H1 (cell line): ENCODE measurements around the gene SCNN1A. TPM values are rescaled to one million over a fixed set of nuclear protein-coding genes. Genes with fewer than 3 reads are reported as not detected.

Source experiments
- CTCF ChIA-PET: fragments of 300-600 bp; sonication (Branson Sonifier 250); formaldehyde crosslinking; loops from one replicate; lab custom pipeline; 2021; ENCODE audit not compliant: partially characterized antibody; lab: Charles Lee
- POLR2A ChIA-PET: fragments of 300-600 bp; sonication (Branson Sonifier 250); formaldehyde crosslinking; loops from one replicate; lab custom pipeline; 2021; ENCODE audit warnings: inconsistent platforms; ENCODE audit not compliant: partially characterized antibody; lab: Charles Lee
- DNase-seq, 2 experiments: peaks; one replicate each; pipeline versions ENCODE4 v3.0.0 to v3.0.0-alpha.2; 2010 to 2022; ENCODE audit warnings: low spot score in 2 of 2, low read depth in 1 of 2, mixed read lengths in 1 of 2
- FAIRE-seq: peaks from 2 replicates; lab custom pipeline; 2011; peaks lifted over from hg19 to GRCh38; lab: Jason Lieb, UNC
- H2AFZ ChIP-seq: 2 replicates; pipeline ENCODE4 v1.8.1; 2012; ENCODE audit warnings: low read length, inconsistent platforms
- H2AK5ac ChIP-seq: 2 replicates; pipeline ENCODE4 v1.6.1; 2013; ENCODE audit warnings: low read depth, low read length
- H2BK120ac ChIP-seq: replicated peaks from 2 replicates; pipeline ENCODE3; 2013; ENCODE audit warnings: low read depth, low read length, inconsistent platforms
- H2BK12ac ChIP-seq: 2 replicates; pipeline ENCODE4 v1.6.1; 2013; ENCODE audit warnings: low read depth, low read length
- H2BK15ac ChIP-seq: 2 replicates; pipeline ENCODE4 v1.6.1; 2013; ENCODE audit warnings: low read length
- H2BK20ac ChIP-seq: 2 replicates; pipeline ENCODE4 v1.6.1; 2013; ENCODE audit warnings: low read length
- H2BK5ac ChIP-seq: 2 replicates; pipeline ENCODE4 v1.6.1; 2013; ENCODE audit warnings: low read depth, low read length
- H3K14ac ChIP-seq: 2 replicates; pipeline ENCODE4 v1.6.1; 2013; ENCODE audit warnings: inconsistent platforms; ENCODE audit not compliant: insufficient read length
- H3K18ac ChIP-seq: 2 replicates; pipeline ENCODE4 v1.6.1; 2013; ENCODE audit warnings: low read length; ENCODE audit errors: extremely low read depth
- H3K23ac ChIP-seq: 2 replicates; pipeline ENCODE4 v1.6.1; 2013; ENCODE audit warnings: inconsistent platforms; ENCODE audit not compliant: insufficient read length
- H3K23me2 ChIP-seq: 2 replicates; pipeline ENCODE4 v1.6.1; 2013; ENCODE audit warnings: low read depth, low read length
- H3K27ac ChIP-seq: 2 replicates; pipeline ENCODE4 v1.6.1; 2011; ENCODE audit warnings: low read depth, low read length, inconsistent platforms
- H3K27me3 ChIP-seq, 4 experiments: replicated peaks in 1 of 4; 1 replicate in 1 of 4; 2 replicates in 3 of 4; pipeline versions ENCODE4 v1.6.1 to v1.8.1; 2011 to 2013; ENCODE audit warnings: low read length in 3 of 4, mild to moderate bottlenecking in 3 of 4, inconsistent platforms in 2 of 4, mixed read lengths in 2 of 4, moderate library complexity in 1 of 4; ENCODE audit not compliant: control insufficient read depth in 3 of 4, insufficient read depth in 3 of 4; ENCODE audit errors: extremely low read depth in 1 of 4
- H3K36me3 ChIP-seq, 4 experiments: 2 replicates each; pipeline versions ENCODE4 v1.6.1 to v1.8.1; 2011 to 2013; ENCODE audit warnings: mild to moderate bottlenecking in 4 of 4, low read length in 3 of 4, moderate library complexity in 2 of 4, control low read depth in 1 of 4, inconsistent platforms in 1 of 4; ENCODE audit not compliant: insufficient read depth in 4 of 4, control insufficient read depth in 2 of 4
- H3K4ac ChIP-seq: replicated peaks from 2 replicates; pipeline ENCODE3; 2013; ENCODE audit warnings: low read length, low read depth, mixed read lengths, inconsistent platforms; ENCODE audit not compliant: insufficient read length
- H3K4me1 ChIP-seq, 4 experiments: replicated peaks in 1 of 4; 1 replicate in 1 of 4; 2 replicates in 3 of 4; pipeline versions ENCODE4 v1.6.1 to v1.8.1; 2011 to 2013; ENCODE audit warnings: low read length in 3 of 4, inconsistent platforms in 2 of 4, mixed read lengths in 1 of 4; ENCODE audit not compliant: insufficient read depth in 4 of 4, control insufficient read depth in 3 of 4
- H3K4me2 ChIP-seq, 2 experiments: 2 replicates each; pipeline versions ENCODE4 v1.6.1 to v1.8.1; 2011 to 2013; ENCODE audit warnings: low read depth in 2 of 2, low read length in 2 of 2, control low read depth in 1 of 2, inconsistent platforms in 1 of 2, mild to moderate bottlenecking in 1 of 2; ENCODE audit not compliant: insufficient read depth in 1 of 2
- H3K4me3 ChIP-seq, 4 experiments: fragments of 200-600, 300-600 bp in 1 of 4; sonication (generic), shearing (Covaris generic), sonication (Bioruptor Twin) in 1 of 4; 2 replicates each; pipeline versions ENCODE4 v1.5.1 to v1.8.1; 2011 to 2016; ENCODE audit warnings: low read length in 4 of 4, low read depth in 3 of 4, control low read depth in 2 of 4, inconsistent platforms in 2 of 4, mild to moderate bottlenecking in 2 of 4, mixed read lengths in 1 of 4, moderate library complexity in 1 of 4; ENCODE audit not compliant: insufficient read depth in 2 of 4; ENCODE audit errors: extremely low read depth in 1 of 4
- H3K56ac ChIP-seq: replicated peaks from 2 replicates; pipeline ENCODE3; 2013; ENCODE audit warnings: low read depth, mild to moderate bottlenecking, mixed read lengths, low read length, inconsistent platforms; ENCODE audit not compliant: insufficient read length
- H3K79me1 ChIP-seq: 2 replicates; pipeline ENCODE4 v1.6.1; 2013; ENCODE audit warnings: low read depth, low read length, control low read depth
- H3K79me2 ChIP-seq, 2 experiments: 2 replicates each; pipeline versions ENCODE4 v1.6.1 to v1.8.1; 2012 to 2013; ENCODE audit warnings: low read length in 2 of 2, mild to moderate bottlenecking in 2 of 2, inconsistent platforms in 1 of 2; ENCODE audit not compliant: insufficient read depth in 2 of 2, control insufficient read depth in 1 of 2
- H3K9ac ChIP-seq, 4 experiments: replicated peaks in 1 of 4; 1 replicate in 1 of 4; 2 replicates in 3 of 4; pipeline versions ENCODE4 v1.6.1 to v1.8.1; 2011 to 2013; ENCODE audit warnings: low read depth in 3 of 4, low read length in 3 of 4, control low read depth in 2 of 4, mild to moderate bottlenecking in 2 of 4, moderate library complexity in 2 of 4, inconsistent platforms in 1 of 4; ENCODE audit errors: extremely low read depth in 1 of 4
- H3K9me3 ChIP-seq, 2 experiments: 2 replicates each; pipeline versions ENCODE4 v1.6.1 to v1.8.1; 2012 to 2013; ENCODE audit warnings: mild to moderate bottlenecking in 2 of 2, moderate library complexity in 2 of 2, control low read depth in 1 of 2, inconsistent platforms in 1 of 2, low read depth in 1 of 2, low read length in 1 of 2, mixed read lengths in 1 of 2; ENCODE audit not compliant: insufficient read depth in 2 of 2
- H4K20me1 ChIP-seq, 2 experiments: replicated peaks in 1 of 2; 2 replicates each; pipeline versions ENCODE3 to v1.8.1; 2011 to 2013; ENCODE audit warnings: inconsistent platforms in 2 of 2, low read length in 2 of 2, mild to moderate bottlenecking in 1 of 2; ENCODE audit not compliant: insufficient read depth in 2 of 2, control insufficient read depth in 1 of 2
- H4K5ac ChIP-seq: 2 replicates; pipeline ENCODE4 v1.6.1; 2013; ENCODE audit warnings: low read length, low read depth, mixed read lengths, inconsistent platforms; ENCODE audit not compliant: insufficient read length
- H4K8ac ChIP-seq: 2 replicates; pipeline ENCODE4 v1.8.0; 2013; ENCODE audit warnings: mild to moderate bottlenecking, moderate library complexity, low read length, inconsistent platforms; ENCODE audit not compliant: insufficient read depth; ENCODE audit errors: extremely low read depth
- H4K91ac ChIP-seq: replicated peaks from 2 replicates; pipeline ENCODE3; 2013; ENCODE audit warnings: low read length, mixed read lengths, inconsistent platforms; ENCODE audit not compliant: insufficient read length
- CBX8 ChIP-seq: fragments of 300-800, 300-1000 bp; sonication (generic); IDR thresholded peaks from 2 replicates; pipeline ENCODE4 v1.7.1; 2016; ENCODE audit warnings: low read depth, low read length, borderline replicate concordance
- CREB1 ChIP-seq: IDR thresholded peaks from 2 replicates; pipeline ENCODE4 v1.6.1; 2012; ENCODE audit warnings: inconsistent platforms
- FOSL1 ChIP-seq: IDR thresholded peaks from 2 replicates; pipeline ENCODE4 v1.6.1; 2011; ENCODE audit warnings: mild to moderate bottlenecking, low read depth, low read length, moderate library complexity; ENCODE audit not compliant: insufficient read depth
- NRF1 ChIP-seq: IDR thresholded peaks from 2 replicates; pipeline ENCODE4 v1.6.1; 2011; ENCODE audit warnings: mild to moderate bottlenecking, low read depth, low read length, improper control_type of control experiment
- POLR2A ChIP-seq, 2 experiments: IDR thresholded peaks; 1 replicate in 1 of 2; 2 replicates in 1 of 2; pipeline ENCODE4 v1.6.1; 2011; ENCODE audit warnings: low read depth in 2 of 2, low read length in 2 of 2, mild to moderate bottlenecking in 2 of 2; ENCODE audit errors: control extremely low read depth in 1 of 2
- WGBS, 2 experiments: shearing (Covaris generic) in 1 of 2; methylation state at CpG; one replicate each; pipeline versions ENCODE4 v1.1.6 to v1.1.7; 2013 to 2015; ENCODE audit warnings: low lambda C conversion rate in 2 of 2, mixed read lengths in 2 of 2, inconsistent platforms in 1 of 2, low coverage in 1 of 2, missing lambda C conversion rate in 1 of 2; ENCODE audit not compliant: insufficient replicate concordance in 2 of 2, insufficient coverage in 1 of 2, insufficient read length in 1 of 2; ENCODE audit errors: extremely low coverage in 1 of 2, missing lambda C conversion rate in 1 of 2; 5-methylcytosine and 5-hydroxymethylcytosine counted together
- polyA plus RNA-seq, 7 experiments: library from polyadenylated mRNA; depleted of rRNA in 3 of 7; stranded (reverse) in 5 of 7; unstranded in 2 of 7; fragments of >200 nt in 5 of 7; fragments of 200-250 nt in 2 of 7; gene quantifications; 1 replicate in 5 of 7; 2 replicates in 1 of 7; 4 replicates in 1 of 7; pipeline versions ENCODE4 v1.2.1 to v1.2.3, GENCODE V29; 2011 to 2013; ENCODE audit warnings: missing spikeins in 2 of 7, mixed read lengths in 2 of 7
- total RNA-seq: library from RNA; stranded (reverse); fragmentation: NEBNext Ultra II Directional; extraction: Animal tissue kit (Norgen Biotek cat#: 25700); gene quantifications from 2 replicates; pipeline ENCODE4 v1.2.1, GENCODE V29; 2021

The SCNN1A gene
- total and polyA plus RNA-seq, 2 of the 8 experiments (the other 6 are each of a cell fraction or from before 2014, with no cell fraction given) = 85.5 to 156 TPM

GRCh38 chr12:6423267-6424007 is 48.1 kb upstream of the SCNN1A start:
- H2AFZ ChIP-seq = peak overlapping the region; percentile 77; the same call in 1 of the 2 replicates
- no peak overlapping the region for H3K4ac ChIP-seq
- H2BK20ac ChIP-seq = no peak overlapping the region
- 26% methylated on average over 9 of the region's 9 CpGs; no CpG with 5 or more reads in 1 of the 2 experiments for WGBS, 2 experiments
- H3K36me3 ChIP-seq = no peaks in the 10 kb centered on the region
- no peak overlapping the region for H3K56ac ChIP-seq
- no peak overlapping the region for H2BK15ac ChIP-seq
- no peak overlapping the region for H4K91ac ChIP-seq
- H4K20me1 ChIP-seq = no peaks in the 10 kb centered on the region
- H2AK5ac ChIP-seq = no peak overlapping the region
- no peaks in the 10 kb centered on the region for H3K79me2 ChIP-seq
- H3K9ac ChIP-seq = no peak overlapping the region
- no peak overlapping the region for H2BK12ac ChIP-seq
- H3K9me3 ChIP-seq = no peaks in the 10 kb centered on the region
- CTCF ChIA-PET = interaction anchor here (0.6 to 7.4 kb wide), 33 partner anchors 10 to 221 kb away, joined by 3 to 202 read pairs (median 5); partner anchors contain the start of genes CD27, MRPL51, TAPBPL and VAMP1
- H3K4me3 ChIP-seq = no peak overlapping the region
- H4K5ac ChIP-seq = no peak overlapping the region
- DNase-seq = peak; percentile 70 to 77
- H3K23me2 ChIP-seq = no peaks in the 10 kb centered on the region
- no peak overlapping the region for H3K18ac ChIP-seq
- POLR2A ChIA-PET = interaction anchor here (0.7 to 4.9 kb wide), 10 partner anchors 24 to 113 kb away, joined by 3 to 38 read pairs (median 5); partner anchors contain the start of genes GAPDH, SCNN1A and VAMP1
- no peak overlapping the region for H2BK5ac ChIP-seq
- no peak overlapping the region for H3K23ac ChIP-seq
- no peak overlapping the region for H3K27ac ChIP-seq
- H4K8ac ChIP-seq = no peak overlapping the region
- no peak overlapping the region for H3K4me2 ChIP-seq
- H3K27me3 ChIP-seq = no peaks in the 10 kb centered on the region; a peak in 1 of 7 replicates
- FAIRE-seq = peak; percentile 94
- no peaks in the 10 kb centered on the region for H3K79me1 ChIP-seq
- H3K14ac ChIP-seq = no peak overlapping the region
- H3K4me1 ChIP-seq = peaks cover 0 to 4% (median under 1%) of the 10 kb centered on the region in 4 experiments; a peak in 2 of 7 replicates
- no peak overlapping the region for H2BK120ac ChIP-seq
- TF ChIP-seq POLR2A (IDR thresholded peaks at IDR 0.05; ENCODE audit: control extremely low read depth in 1 of 2, low read depth in 2 of 2, low read length in 2 of 2) (no peak), FOSL1 (no peak), NRF1 (no peak), CREB1 (0 out of 2 replicates have a peak, but pooled peaks have one; percentile 30), CBX8 (no peak)
